HS-5 (cell line): ENCODE measurements around the gene ZNF202.

Experiments used
- DNase-seq: peaks from one replicate; pipeline ENCODE4 v3.0.0-alpha.2; 2012; ENCODE audit warnings: low read depth

The ZNF202 gene

GRCh38 chr11:123682696-123683410 is 58.6 kb downstream of the ZNF202 start:
- DNase-seq, result no peak

GRCh38 chr11:123681030-123681429 is 60.4 kb downstream of the ZNF202 start:
- DNase-seq, result no peak

- DNase-seq, result no peak
Measured at GRCh38 chr11:123678246-123678645, 63.2 kb downstream of the ZNF202 start.

- no peak for DNase-seq
Measured at GRCh38 chr11:123677510-123677909, 64.0 kb downstream of the ZNF202 start.

GRCh38 chr11:123674297-123674696 is 67.2 kb downstream of the ZNF202 start:
- DNase-seq, result no peak
